ENCODE results near the gene CYTH1. TPM values are rescaled to one million over a fixed set of nuclear protein-coding genes. Genes with fewer than 3 reads are reported as not detected.

Gene CYTH1, protein sequence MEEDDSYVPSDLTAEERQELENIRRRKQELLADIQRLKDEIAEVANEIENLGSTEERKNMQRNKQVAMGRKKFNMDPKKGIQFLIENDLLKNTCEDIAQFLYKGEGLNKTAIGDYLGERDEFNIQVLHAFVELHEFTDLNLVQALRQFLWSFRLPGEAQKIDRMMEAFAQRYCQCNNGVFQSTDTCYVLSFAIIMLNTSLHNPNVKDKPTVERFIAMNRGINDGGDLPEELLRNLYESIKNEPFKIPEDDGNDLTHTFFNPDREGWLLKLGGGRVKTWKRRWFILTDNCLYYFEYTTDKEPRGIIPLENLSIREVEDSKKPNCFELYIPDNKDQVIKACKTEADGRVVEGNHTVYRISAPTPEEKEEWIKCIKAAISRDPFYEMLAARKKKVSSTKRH
- total RNA-seq (2013; cell fraction: nucleolus; rRNA removed) = 559 and 619 TPM in 2 replicates
- total RNA-seq (2014; rRNA removed) = 92.6 and 97.8 TPM in 2 replicates
- 130 and 134 TPM in 2 replicates for total RNA-seq (2014; rRNA removed; fragmentation: Illumina TruSeq; extraction: Trizol)
- total RNA-seq (2021) = 165 and 167 TPM in 2 replicates
- polyA plus RNA-seq (2011; ENCODE audit: low read depth) = 88.3 TPM
- polyA plus RNA-seq (2011; rRNA removed) = 141 and 188 TPM in 2 replicates
- polyA plus RNA-seq (2011; cell fraction: cytosol; rRNA removed) = 170 and 179 TPM in 2 replicates
- 778 and 997 TPM in 2 replicates for polyA plus RNA-seq (2011; cell fraction: nucleus; rRNA removed)
- 136 and 161 TPM in 2 replicates for polyA plus RNA-seq (2012)
- 160 and 179 TPM in 2 replicates for polyA plus RNA-seq (2014; fragmentation: Illumina TruSeq; extraction: Trizol)
- 10 to 100 TPM in 1 of 2 experiments, 1 to 10 TPM in 1; 6.6 to 11.8 TPM for polyA plus RNA-seq (2014; fragmentation: Nextera tagmentation; extraction: Ambion mirVana)
- 162 and 172 TPM in 2 replicates for polyA plus RNA-seq (2014; rRNA removed)
- 100 to 1,000 TPM; 138 to 153 TPM for polyA plus RNA-seq (2016; fragmentation: Nextera tagmentation; extraction: Ambion mirVana)
- polyA minus RNA-seq (2011; rRNA and poly(A)+ RNA removed) = 135 and 140 TPM in 2 replicates
- polyA minus RNA-seq (2011; cell fraction: cytosol; rRNA and poly(A)+ RNA removed) = 38.6 and 44.8 TPM in 2 replicates
- polyA minus RNA-seq (2011; cell fraction: nucleus; rRNA and poly(A)+ RNA removed) = 165 and 192 TPM in 2 replicates
- percentile 98 among the genes with signal in this experiment for Bru-seq, nascent RNA
- percentile 98 among the genes with signal in this experiment for BruChase-seq, experiment 1, labeled RNA remaining after a 6-hour chase
- percentile 98 among the genes with signal in this experiment for BruChase-seq, experiment 2, labeled RNA remaining after a 2-hour chase
- long read RNA-seq, experiment 1, full-length matches to known transcripts = 33 of 54 reads
- long read RNA-seq, experiment 1, partial matches to known transcripts = 4 of 54 reads
- long read RNA-seq, experiment 1, other reads (novel, unspliced or antisense) = 17 of 54 reads
- long read RNA-seq, experiment 2, full-length matches to known transcripts = 27 of 78 reads
- long read RNA-seq, experiment 2, partial matches to known transcripts = 28 of 78 reads
- long read RNA-seq, experiment 2, other reads (novel, unspliced or antisense) = 23 of 78 reads

DNA sequence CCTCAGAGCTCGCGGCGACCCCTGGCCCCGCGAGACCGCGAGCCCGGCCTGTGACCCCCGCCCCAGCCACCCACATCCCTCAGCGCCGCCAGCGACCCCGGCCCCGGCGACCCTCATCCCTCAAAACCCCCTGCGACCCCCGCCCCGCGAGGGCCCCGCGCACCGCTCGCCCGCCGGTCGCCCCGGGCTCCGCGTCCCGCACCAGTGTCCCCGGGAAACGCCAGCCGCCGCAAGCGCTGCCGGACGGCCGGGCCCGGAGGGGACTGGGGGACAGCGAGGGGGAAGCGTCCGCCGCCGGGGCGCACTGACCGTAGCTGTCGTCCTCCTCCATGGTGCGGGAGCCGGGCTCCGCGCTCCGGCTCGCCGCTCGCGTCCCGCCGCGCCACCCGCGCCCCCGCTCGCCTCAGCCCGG, at the start of gene CYTH1:
CYTH1 (minus strand) TSS at position 381 of the 412 bp plus-strand sequence; CDS start at position 331, 50 bp downstream.
- Histone ChIP-seq H3K4me3 (peak within 1 kb of the TSS; percentile 89), H3K9me3 (replicated peaks; ENCODE audit: control insufficient read depth, insufficient read depth, low read length) (no peaks in the 10 kb centered on the region), H4K20me1 (ENCODE audit: control insufficient read depth, insufficient read depth) (no peaks in the 10 kb centered on the region), H3K36me3 (ENCODE audit: control insufficient read depth in 2 of 2, insufficient read depth in 2 of 2, low read length in 1 of 2) (no peaks in the 10 kb centered on the region), H3K27me3 (replicated peaks in 1 of 2; ENCODE audit: control insufficient read depth in 2 of 2, insufficient read depth in 2 of 2, low read length in 1 of 2) (no peaks in the 10 kb centered on the region), H3K4me2 (ENCODE audit: control insufficient read depth, insufficient read depth) (peak within 1 kb of the TSS; percentile 72; the same call in 1 of the 2 replicates), H3K4me1 (ENCODE audit: control insufficient read depth, insufficient read depth, low read length) (peaks cover 6% of the 10 kb centered on the region; the same call in 1 of the 2 replicates), H2AFZ (ENCODE audit: control insufficient read depth, low read depth, low read length) (peak within 1 kb of the TSS; percentile 82), H3K27ac (ENCODE audit: control insufficient read depth, insufficient read depth) (peak within 1 kb of the TSS; percentile 97), H3K79me2 (ENCODE audit: control insufficient read depth, insufficient read depth, low read length) (peaks cover 52% of the 10 kb centered on the region), H3K9ac (ENCODE audit: control insufficient read depth, insufficient read depth, low read length) (peak within 1 kb of the TSS; percentile 98)
- in situ Hi-C loops (cut with MboI) = no loop called here
- DNase-seq (ENCODE audit: low read depth, low spot score) = no peak
- FAIRE-seq = no peak
- 0% methylated on average over 10 of the region's 64 CpGs for WGBS (ENCODE audit: insufficient coverage, insufficient replicate concordance, low lambda C conversion rate, missing lambda C conversion rate)
- intact Hi-C loops (cut with micrococcal nuclease; ENCODE audit: unreplicated experiment) = no loop called here
- ATAC-seq = no peak
- ChIA-PET SMC1A (ENCODE audit: uncharacterized antibody, unreplicated experiment) (interaction anchor here (0.6 to 1.3 kb wide), 2 partner anchors 18 to 47 kb away, joined by 3 to 4 read pairs; no protein-coding TSS in a partner anchor), RAD21 (ENCODE audit: unreplicated experiment) (interaction anchor here (1.0 to 3.1 kb wide), 3 partner anchors 10 to 34 kb away, joined by 3 to 23 read pairs (median 10); no protein-coding TSS in a partner anchor), CTCF (interaction anchor here (1.0 kb wide), 1 partner anchor 17 kb away, joined by 3 read pairs; no protein-coding TSS in a partner anchor), POLR2A (interaction anchor here (0.6 kb wide), 1 partner anchor 13 kb away, joined by 5 read pairs; no protein-coding TSS in a partner anchor)
- no TSS peak for BruUV-seq (replicated peaks)
- TF ChIP-seq SMARCA5 (IDR thresholded peaks at IDR 0.05) (0 out of 2 replicates have a peak, but pooled peaks have one; percentile 49), PAX8 (IDR thresholded peaks at IDR 0.05) (no peak), NFIC (IDR thresholded peaks at IDR 0.05; ENCODE audit: low read depth, low read length) (no peak), TBL1XR1 (IDR thresholded peaks at IDR 0.05; ENCODE audit: low read depth, low read length) (no peak), STAT1 (conservative IDR thresholded peaks at IDR 0.05) (no peak), MYC (IDR thresholded peaks at IDR 0.05; ENCODE audit: insufficient read depth, insufficient read length, insufficient replicate concordance, low read length, severe bottlenecking) (no peak), TAF1 (IDR thresholded peaks at IDR 0.05; ENCODE audit: borderline replicate concordance, low read depth, low read length) (peak; percentile 65; the same call in 1 of the 2 replicates), MXI1 (IDR thresholded peaks at IDR 0.05; ENCODE audit: low read depth, low read length) (no peak), POLR2AphosphoS5 (IDR thresholded peaks at IDR 0.05; ENCODE audit: low read length) (peak; percentile 83; the same call in 1 of the 2 replicates), RAD21 (IDR thresholded peaks at IDR 0.05; ENCODE audit: insufficient read depth, low read depth, low read length) (no peak), FOS (IDR thresholded peaks at IDR 0.05; ENCODE audit: borderline replicate concordance, extremely low read depth, insufficient read length) (no peak)
- TF ChIP-seq, protein P1, sequence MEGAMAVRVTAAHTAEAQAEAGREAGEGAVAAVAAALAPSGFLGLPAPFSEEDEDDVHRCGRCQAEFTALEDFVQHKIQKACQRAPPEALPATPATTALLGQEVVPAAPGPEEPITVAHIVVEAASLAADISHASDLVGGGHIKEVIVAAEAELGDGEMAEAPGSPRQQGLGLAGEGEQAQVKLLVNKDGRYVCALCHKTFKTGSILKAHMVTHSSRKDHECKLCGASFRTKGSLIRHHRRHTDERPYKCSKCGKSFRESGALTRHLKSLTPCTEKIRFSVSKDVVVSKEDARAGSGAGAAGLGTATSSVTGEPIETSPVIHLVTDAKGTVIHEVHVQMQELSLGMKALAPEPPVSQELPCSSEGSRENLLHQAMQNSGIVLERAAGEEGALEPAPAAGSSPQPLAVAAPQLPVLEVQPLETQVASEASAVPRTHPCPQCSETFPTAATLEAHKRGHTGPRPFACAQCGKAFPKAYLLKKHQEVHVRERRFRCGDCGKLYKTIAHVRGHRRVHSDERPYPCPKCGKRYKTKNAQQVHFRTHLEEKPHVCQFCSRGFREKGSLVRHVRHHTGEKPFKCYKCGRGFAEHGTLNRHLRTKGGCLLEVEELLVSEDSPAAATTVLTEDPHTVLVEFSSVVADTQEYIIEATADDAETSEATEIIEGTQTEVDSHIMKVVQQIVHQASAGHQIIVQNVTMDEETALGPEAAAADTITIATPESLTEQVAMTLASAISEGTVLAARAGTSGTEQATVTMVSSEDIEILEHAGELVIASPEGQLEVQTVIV (IDR thresholded peaks at IDR 0.05; ENCODE audit: borderline replicate concordance, partially characterized antibody) = no peak
- TF ChIP-seq, protein P2, sequence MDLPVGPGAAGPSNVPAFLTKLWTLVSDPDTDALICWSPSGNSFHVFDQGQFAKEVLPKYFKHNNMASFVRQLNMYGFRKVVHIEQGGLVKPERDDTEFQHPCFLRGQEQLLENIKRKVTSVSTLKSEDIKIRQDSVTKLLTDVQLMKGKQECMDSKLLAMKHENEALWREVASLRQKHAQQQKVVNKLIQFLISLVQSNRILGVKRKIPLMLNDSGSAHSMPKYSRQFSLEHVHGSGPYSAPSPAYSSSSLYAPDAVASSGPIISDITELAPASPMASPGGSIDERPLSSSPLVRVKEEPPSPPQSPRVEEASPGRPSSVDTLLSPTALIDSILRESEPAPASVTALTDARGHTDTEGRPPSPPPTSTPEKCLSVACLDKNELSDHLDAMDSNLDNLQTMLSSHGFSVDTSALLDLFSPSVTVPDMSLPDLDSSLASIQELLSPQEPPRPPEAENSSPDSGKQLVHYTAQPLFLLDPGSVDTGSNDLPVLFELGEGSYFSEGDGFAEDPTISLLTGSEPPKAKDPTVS (IDR thresholded peaks at IDR 0.05; ENCODE audit: low read depth, low read length) = no peak

All from GM12878 (cell line).